ENCODE data around the gene PHF13.

DNA sequence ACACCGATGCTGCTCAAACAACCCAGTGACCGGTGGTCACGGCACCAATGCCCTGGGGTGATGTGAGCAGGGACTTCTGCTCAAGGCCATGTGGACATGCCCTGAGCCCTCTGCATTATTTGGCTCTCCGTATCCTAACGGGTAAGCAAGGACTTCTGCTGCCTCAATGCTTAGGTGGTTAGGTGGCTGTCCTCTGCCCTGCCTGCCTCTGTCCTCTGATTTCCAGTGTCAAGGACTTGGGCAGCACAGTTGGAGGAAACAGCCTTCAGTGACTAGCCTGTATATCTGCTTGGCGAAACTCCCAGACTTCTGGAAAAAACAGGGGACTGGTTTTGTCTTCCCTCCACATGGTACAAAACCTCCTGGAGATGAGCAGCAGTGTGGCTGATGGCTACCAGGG is 53.6 kb downstream of the PHF13 start:
- TF ChIP-seq TAF1 (IDR thresholded peaks at IDR 0.05; ENCODE audit: low read depth) (no peak), CTCF (IDR thresholded peaks at IDR 0.05; ENCODE audit: poor library complexity, severe bottlenecking) (no peak), POLR2AphosphoS5 (IDR thresholded peaks at IDR 0.05) (no peak), EZH2 (IDR thresholded peaks at IDR 0.05; ENCODE audit: borderline replicate concordance, insufficient read depth, low read length, poor library complexity, severe bottlenecking) (no peak), EP300 (conservative IDR thresholded peaks at IDR 0.05; ENCODE audit: poor library complexity, severe bottlenecking) (no peak), REST (IDR thresholded peaks at IDR 0.05; ENCODE audit: borderline replicate concordance) (no peak), RAD21 (conservative IDR thresholded peaks at IDR 0.05) (no peak), MXI1 (conservative IDR thresholded peaks at IDR 0.05; ENCODE audit: poor library complexity, severe bottlenecking) (no peak)
